GM12878 (cell line): ENCODE data around the gene DGCR8. TPM values are rescaled to one million over a fixed set of nuclear protein-coding genes. Genes with fewer than 3 reads are reported as not detected.
A peak's percentile ranks its signal among the peaks of the same experiment; 100 is the strongest.

Experiments used
- ATAC-seq: fragments of 200-7000 bp; cut with Tn5 transposase; 3 replicates; pipeline ENCODE4 v1.9.1; 2020; ENCODE audit warnings: mild to moderate bottlenecking, moderate library complexity
- BruUV-seq: library from RNA; stranded (reverse); fragments of 400-500 nt; replicated peaks from 2 replicates; lab custom pipeline; 2021; lab: Mats Ljungman, UMichigan
- CTCF ChIA-PET: fragments of 300-600 bp; sonication (Branson Sonifier 250); formaldehyde crosslinking; extraction: SDS; loops from one replicate; lab custom pipeline; 2021; ENCODE audit warnings: inconsistent platforms; lab: Yijun Ruan, JAX
- POLR2A ChIA-PET: fragments of 350-600 bp; formaldehyde crosslinking; extraction: SDS; loops from one replicate; lab custom pipeline; 2021; ENCODE audit warnings: inconsistent platforms; lab: Charles Lee
- RAD21 ChIA-PET: fragments of 300-600 bp; sonication (Branson Sonifier 250); formaldehyde crosslinking; loops from one replicate; lab custom pipeline; 2023; ENCODE audit warnings: antibody characterized with exemption; ENCODE audit not compliant: unreplicated experiment; lab: Charles Lee
- SMC1A ChIA-PET: fragments of 300-600 bp; sonication (Branson Sonifier 250); formaldehyde crosslinking; loops from one replicate; lab custom pipeline; 2023; ENCODE audit not compliant: unreplicated experiment, uncharacterized antibody; lab: Charles Lee
- DNase-seq: peaks from one replicate; pipeline ENCODE4 v3.0.0-alpha.2; 2011; ENCODE audit warnings: low read depth, low spot score
- FAIRE-seq: peaks from 3 replicates; lab custom pipeline; 2011; peaks lifted over from hg19 to GRCh38; lab: Jason Lieb, UNC
- H2AFZ ChIP-seq: 2 replicates; pipeline ENCODE4 v1.6.0; 2011; ENCODE audit warnings: low read depth, low read length, control low read depth; ENCODE audit not compliant: control insufficient read depth
- H3K27ac ChIP-seq: 2 replicates; pipeline ENCODE4 v1.5.1; 2011; ENCODE audit warnings: control low read depth; ENCODE audit not compliant: control insufficient read depth, insufficient read depth
- H3K27me3 ChIP-seq, 2 experiments: replicated peaks in 1 of 2; 2 replicates each; pipeline versions ENCODE4 v1.6.0 to v1.6.1; 2011; ENCODE audit warnings: low read length in 1 of 2; ENCODE audit not compliant: control insufficient read depth in 2 of 2, insufficient read depth in 2 of 2
- H3K36me3 ChIP-seq, 2 experiments: 2 replicates each; pipeline ENCODE4 v1.5.1; 2011; ENCODE audit warnings: low read length in 1 of 2; ENCODE audit not compliant: control insufficient read depth in 2 of 2, insufficient read depth in 2 of 2
- H3K4me1 ChIP-seq: 2 replicates; pipeline ENCODE4 v1.6.1; 2011; ENCODE audit warnings: mild to moderate bottlenecking, low read length, moderate library complexity, mixed read lengths; ENCODE audit not compliant: control insufficient read depth, insufficient read depth
- H3K4me2 ChIP-seq: 2 replicates; pipeline ENCODE4 v1.6.0; 2011; ENCODE audit warnings: control low read depth; ENCODE audit not compliant: control insufficient read depth, insufficient read depth
- H3K4me3 ChIP-seq: fragments of 200-600 bp; sonication (generic); 2 replicates; pipeline ENCODE4 v1.5.1; 2016
- H3K79me2 ChIP-seq: 2 replicates; pipeline ENCODE4 v1.6.0; 2011; ENCODE audit warnings: low read length; ENCODE audit not compliant: control insufficient read depth, insufficient read depth
- H3K9ac ChIP-seq: 2 replicates; pipeline ENCODE4 v1.8.0; 2011; ENCODE audit warnings: low read length, control low read depth, mixed read lengths; ENCODE audit not compliant: control insufficient read depth, insufficient read depth
- H3K9me3 ChIP-seq: replicated peaks from 3 replicates; pipeline ENCODE4 v1.5.1; 2011; ENCODE audit warnings: mild to moderate bottlenecking, low read length; ENCODE audit not compliant: control insufficient read depth, insufficient read depth
- H4K20me1 ChIP-seq: 2 replicates; pipeline ENCODE4 v1.6.0; 2011; ENCODE audit not compliant: control insufficient read depth, insufficient read depth
- ASH2L ChIP-seq: fragments of 300-600, 200-600 bp; sonication (generic); IDR thresholded peaks from 2 replicates; pipeline ENCODE4 v1.6.1; 2017; ENCODE audit warnings: low read depth, mild to moderate bottlenecking, borderline replicate concordance
- CREM ChIP-seq: IDR thresholded peaks from 2 replicates; pipeline ENCODE4 v1.6.1; 2014; ENCODE audit warnings: antibody characterized with exemption, low read depth
- DPF2 ChIP-seq: fragments of 450-650 bp; IDR thresholded peaks from 2 replicates; pipeline ENCODE4 v1.6.1; 2017; ENCODE audit warnings: mild to moderate bottlenecking
- EGR1 ChIP-seq, 2 experiments: IDR thresholded peaks; 1 replicate in 1 of 2; 2 replicates in 1 of 2; pipeline ENCODE4 v1.6.1; 2011 to 2012; ENCODE audit warnings: low read depth in 2 of 2, low read length in 2 of 2, borderline replicate concordance in 1 of 2, mild to moderate bottlenecking in 1 of 2, moderate library complexity in 1 of 2
- HCFC1 ChIP-seq: fragments of 150-350 bp; IDR thresholded peaks from 2 replicates; pipeline ENCODE4 v1.6.1; 2014; ENCODE audit warnings: low read length
- IRF3 ChIP-seq: fragments of 450-650 bp; IDR thresholded peaks from 2 replicates; pipeline ENCODE4 v1.6.1; 2014; ENCODE audit warnings: mild to moderate bottlenecking
- MXI1 ChIP-seq: fragments of 150-350 bp; IDR thresholded peaks from 2 replicates; pipeline ENCODE4 v1.6.1; 2011; ENCODE audit warnings: low read depth, mild to moderate bottlenecking, inconsistent platforms, low read length, improper control_type of control experiment
- MYC ChIP-seq: IDR thresholded peaks from 2 replicates; pipeline ENCODE4 v1.6.1; 2011; ENCODE audit warnings: mild to moderate bottlenecking, low read length, moderate library complexity, inconsistent platforms; ENCODE audit not compliant: insufficient read depth, insufficient replicate concordance, insufficient read length, severe bottlenecking
- NKRF ChIP-seq: fragments of 450-650 bp; conservative IDR thresholded peaks from 2 replicates; pipeline ENCODE4 v1.6.1; 2017; ENCODE audit warnings: mild to moderate bottlenecking, moderate library complexity
- POLR2A ChIP-seq: IDR thresholded peaks from 2 replicates; pipeline ENCODE4 v1.6.1; 2011; ENCODE audit warnings: low read depth, mild to moderate bottlenecking, low read length
- POLR2AphosphoS5 ChIP-seq: IDR thresholded peaks from 2 replicates; pipeline ENCODE4 v1.6.1; 2011; ENCODE audit warnings: mild to moderate bottlenecking, low read length, inconsistent platforms
- RUNX3 ChIP-seq: IDR thresholded peaks from 2 replicates; pipeline ENCODE4 v1.6.1; 2012; ENCODE audit warnings: low read length, inconsistent platforms
- SIN3A ChIP-seq: IDR thresholded peaks from 2 replicates; pipeline ENCODE4 v1.6.1; 2012; ENCODE audit warnings: low read depth, low read length, improper control_type of control experiment
- TAF1 ChIP-seq: IDR thresholded peaks from 2 replicates; pipeline ENCODE4 v1.6.1; 2011; ENCODE audit warnings: mild to moderate bottlenecking, low read depth, low read length, borderline replicate concordance
- TCF7 ChIP-seq: IDR thresholded peaks from 2 replicates; pipeline ENCODE4 v1.6.1; 2014; ENCODE audit warnings: antibody characterized with exemption, borderline replicate concordance
- ZNF24 ChIP-seq: fragments of 450-650 bp; IDR thresholded peaks from 2 replicates; pipeline ENCODE4 v1.6.1; 2017; ENCODE audit warnings: antibody characterized with exemption, mild to moderate bottlenecking
- WGBS: methylation state at CpG from one replicate; pipeline ENCODE4 v1.1.6; 2016; ENCODE audit warnings: low lambda C conversion rate; ENCODE audit not compliant: insufficient replicate concordance, insufficient coverage; ENCODE audit errors: missing lambda C conversion rate; 5-methylcytosine and 5-hydroxymethylcytosine counted together
- in situ Hi-C: fragments of 300-500 bp; cut with MboI; formaldehyde crosslinking; loops from 9 replicates; pipeline ENCODE4 v1.14.3; 2018; ENCODE audit warnings: mixed read lengths
- intact Hi-C: fragments of 100-400 bp; cut with micrococcal nuclease; formaldehyde crosslinking; loops from one replicate; pipeline ENCODE4 v1.14.2; 2022; ENCODE audit not compliant: unreplicated experiment
- polyA plus RNA-seq, 11 experiments: library from polyadenylated mRNA; depleted of rRNA in 4 of 11; unstranded in 6 of 11; stranded (reverse) in 5 of 11; fragments of >200 nt; fragmentation: Nextera tagmentation in 4 of 11; fragmentation: Illumina TruSeq in 1 of 11; extraction: Ambion mirVana in 4 of 11; extraction: Trizol in 1 of 11; gene quantifications; 1 replicate in 1 of 11; 2 replicates in 10 of 11; pipeline versions ENCODE4 v1.2.1 to v1.2.3, GENCODE V29; 2011 to 2016; ENCODE audit warnings: inconsistent platforms in 2 of 11, missing spikeins in 2 of 11, low read depth in 1 of 11
- total RNA-seq, 4 experiments: library from RNA; depleted of rRNA in 3 of 4; stranded (reverse); fragments of >200 nt in 3 of 4; fragmentation: Illumina TruSeq in 1 of 4; extraction: Trizol in 1 of 4; gene quantifications; 2 replicates each; pipeline versions ENCODE4 v1.2.1 to v1.2.3, GENCODE V29; 2013 to 2021
- TF ChIP-seq, protein P1 (sequence below): IDR thresholded peaks from 2 replicates; pipeline ENCODE4 v1.6.1; 2012; ENCODE audit warnings: low read depth, low read length, improper control_type of control experiment

DGCR8 gene
- total and polyA plus RNA-seq, 10 of the 15 experiments (the other 5 are each of a cell fraction or from before 2014, with no cell fraction given), result 1.2 to 35.1 (median 17.2) TPM

DNA sequence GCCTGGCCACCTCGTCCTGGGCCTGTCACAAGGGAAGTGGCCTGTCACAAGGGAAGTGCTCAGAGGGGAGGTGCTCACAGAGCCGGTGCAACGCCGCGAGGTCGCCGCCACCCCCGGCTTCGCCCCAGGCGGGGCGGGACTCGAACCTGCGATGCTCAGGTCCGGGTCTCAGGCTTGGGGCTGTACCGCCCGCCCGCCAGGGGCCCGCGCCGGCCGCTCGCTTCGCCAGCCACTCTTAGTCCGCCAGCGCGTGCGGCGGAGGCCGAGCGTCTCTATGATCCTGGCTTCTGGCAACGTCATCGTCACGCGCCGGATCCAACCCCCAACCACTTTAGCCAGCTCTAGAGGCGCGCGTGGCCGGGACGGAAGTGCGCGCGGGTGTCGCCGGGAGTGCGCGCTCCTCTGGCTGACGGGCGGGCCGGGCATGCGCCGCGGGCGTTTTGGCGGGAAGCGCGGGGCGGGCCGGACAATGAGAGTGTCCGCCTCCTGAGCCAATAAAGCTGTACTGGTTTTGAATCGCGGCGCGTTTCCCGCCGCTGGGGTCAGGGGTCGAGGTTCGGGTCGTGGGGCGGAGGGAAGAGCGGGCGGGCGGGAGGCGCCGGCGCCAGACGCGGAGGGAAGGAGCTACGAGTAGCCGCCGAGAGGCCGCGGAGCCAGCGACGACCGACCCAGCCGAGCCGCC, 37.1 kb downstream of the DGCR8 start, which contains the start of gene TRMT2A (continued):
- TF ChIP-seq IRF3 (no peak), ASH2L (0 out of 2 replicates have a peak, but pooled peaks have one; percentile 67), DPF2 (peak; percentile 75)
- TF ChIP-seq, protein P1, sequence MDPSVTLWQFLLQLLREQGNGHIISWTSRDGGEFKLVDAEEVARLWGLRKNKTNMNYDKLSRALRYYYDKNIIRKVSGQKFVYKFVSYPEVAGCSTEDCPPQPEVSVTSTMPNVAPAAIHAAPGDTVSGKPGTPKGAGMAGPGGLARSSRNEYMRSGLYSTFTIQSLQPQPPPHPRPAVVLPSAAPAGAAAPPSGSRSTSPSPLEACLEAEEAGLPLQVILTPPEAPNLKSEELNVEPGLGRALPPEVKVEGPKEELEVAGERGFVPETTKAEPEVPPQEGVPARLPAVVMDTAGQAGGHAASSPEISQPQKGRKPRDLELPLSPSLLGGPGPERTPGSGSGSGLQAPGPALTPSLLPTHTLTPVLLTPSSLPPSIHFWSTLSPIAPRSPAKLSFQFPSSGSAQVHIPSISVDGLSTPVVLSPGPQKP, result peak; percentile 72
- TF ChIP-seq, all 136 proteins: peak for 68

- WGBS, result 1% methylated on average over 51 of the region's 66 CpGs
- SMC1A ChIA-PET, result interaction anchor here (0.9 kb wide), 1 partner anchor 13 kb away, joined by 5 read pairs; no protein-coding TSS in a partner anchor
- TF ChIP-seq CREM (peak; percentile 36; the same call in 1 of the 2 replicates), EGR1 (IDR thresholded peaks at IDR 0.05; ENCODE audit: borderline replicate concordance in 1 of 2, low read depth in 2 of 2, low read length in 2 of 2) (peak in 1 of 2 experiments; percentile 83; a peak in 2 of 3 replicates), MXI1 (0 out of 2 replicates have a peak, but pooled peaks have one; percentile 48), POLR2A (peak; percentile 76), MYC (peak; percentile 67), HCFC1 (no peak), SIN3A (peak; percentile 43; the same call in 1 of the 2 replicates), TCF7 (no peak), ZNF24 (peak; percentile 99), ASH2L (no peak), TAF1 (0 out of 2 replicates have a peak, but pooled peaks have one; percentile 32), NKRF (peak; percentile 25), POLR2AphosphoS5 (peak; percentile 77), RUNX3 (peak; percentile 32; the same call in 1 of the 2 replicates)
Measured at GRCh38 chr22:20117633-20118299, 37.7 kb downstream of the DGCR8 start.

More at GRCh38 chr22:20117633-20118299, 37.7 kb downstream of the DGCR8 start:
- ChIA-PET RAD21 (no interaction called here), CTCF (interaction anchor here (0.5 to 1.5 kb wide), 2 partner anchors 39 to 387 kb away, joined by 3 to 4 read pairs; no protein-coding TSS in a partner anchor), POLR2A (interaction anchor here (0.8 to 1.5 kb wide), 6 partner anchors 34 to 175 kb away, joined by 3 to 5 read pairs (median 4); partner anchors contain the start of gene TANGO2)
- H3K4me2 ChIP-seq, result peak overlapping the region; percentile 87
- H3K27ac ChIP-seq, result peak overlapping the region; percentile 91
- in situ Hi-C loops (no loop called here), intact Hi-C loops (loop anchor here (5.0 kb wide), 1 partner anchor 145 kb away; no protein-coding TSS in a partner anchor)
- peak overlapping the region; percentile 24 for H2AFZ ChIP-seq
- H4K20me1 ChIP-seq, result 0 out of 2 replicates have a peak, but pooled peaks cover 2% of the 10 kb centered on the region
- DNase-seq (no peak), ATAC-seq (peak; percentile 42), FAIRE-seq (no peak)
- peaks cover 70% of the 10 kb centered on the region for H3K79me2 ChIP-seq
- H3K36me3 ChIP-seq, result peaks cover 30 to 33% of the 10 kb centered on the region in 2 experiments
- H3K9ac ChIP-seq, result peak overlapping the region; percentile 99
- peak overlapping the region; percentile 78 for H3K4me3 ChIP-seq
- no peaks in the 10 kb centered on the region for H3K27me3 ChIP-seq
- H3K9me3 ChIP-seq, result no peaks in the 10 kb centered on the region
- BruUV-seq, result no TSS peak
- H3K4me1 ChIP-seq, result peaks cover 24% of the 10 kb centered on the region
